Neuronal stem cell (in vitro differentiated cells): ENCODE data around the gene LTB4R.
"Not testable (repeated sequence)": the region's sequence is repeated elsewhere in the genome, so short reads cannot be mapped to it uniquely, and the experiment has no call there.

ENCODE experiments used
- DNase-seq: peaks from one replicate; pipeline ENCODE4 v3.0.0-alpha.2; 2013; ENCODE audit warnings: low spot score
- H2AFZ ChIP-seq: one replicate; pipeline ENCODE4 v1.6.1; 2013; ENCODE audit warnings: mild to moderate bottlenecking, low read length, inconsistent platforms
- H2AK5ac ChIP-seq: 2 replicates; pipeline ENCODE4 v1.6.1; 2013; ENCODE audit warnings: low read depth, mild to moderate bottlenecking, inconsistent platforms, low read length, moderate library complexity, mixed read lengths
- H2BK120ac ChIP-seq: 2 replicates; pipeline ENCODE4 v1.6.1; 2013; ENCODE audit warnings: low read depth, mild to moderate bottlenecking, inconsistent platforms, low read length, moderate library complexity, mixed read lengths
- H2BK12ac ChIP-seq: one replicate; pipeline ENCODE4 v1.6.1; 2013; ENCODE audit warnings: low read length, inconsistent platforms
- H2BK15ac ChIP-seq: 2 replicates; pipeline ENCODE4 v1.6.1; 2013; ENCODE audit warnings: mild to moderate bottlenecking, low read length, inconsistent platforms, mixed read lengths
- H2BK5ac ChIP-seq: one replicate; pipeline ENCODE4 v1.6.1; 2013; ENCODE audit warnings: inconsistent platforms, mild to moderate bottlenecking, low read length, moderate library complexity
- H3K14ac ChIP-seq: one replicate; pipeline ENCODE4 v1.6.1; 2013; ENCODE audit warnings: low read length, inconsistent platforms
- H3K18ac ChIP-seq: 2 replicates; pipeline ENCODE4 v1.6.1; 2013; ENCODE audit warnings: low read length, inconsistent platforms
- H3K23ac ChIP-seq: 2 replicates; pipeline ENCODE4 v1.6.1; 2013; ENCODE audit warnings: low read depth, mild to moderate bottlenecking, mixed read lengths, low read length, inconsistent platforms; ENCODE audit not compliant: poor library complexity
- H3K27ac ChIP-seq: replicated peaks from 3 replicates; pipeline ENCODE4 v1.5.1; 2013; ENCODE audit warnings: low read length, inconsistent platforms
- H3K27me3 ChIP-seq, 3 experiments: 2 replicates each; pipeline ENCODE4 v1.6.1; 2013; ENCODE audit warnings: low read length in 3 of 3, mild to moderate bottlenecking in 2 of 3, inconsistent platforms in 1 of 3, low read depth in 1 of 3, mixed read lengths in 1 of 3, moderate library complexity in 1 of 3; ENCODE audit not compliant: control insufficient read depth in 3 of 3, insufficient read depth in 3 of 3
- H3K36me3 ChIP-seq, 2 donors: replicated peaks in 1 of 2; 2 replicates each; pipeline ENCODE4 v1.6.1; 2013; ENCODE audit warnings: low read length in 2 of 2; ENCODE audit not compliant: control insufficient read depth in 2 of 2, insufficient read depth in 2 of 2
- H3K4ac ChIP-seq: 2 replicates; pipeline ENCODE4 v1.6.1; 2013; ENCODE audit warnings: inconsistent platforms, mild to moderate bottlenecking, low read length, moderate library complexity
- H3K4me1 ChIP-seq, 2 donors: 1 replicate in 1 of 2; 2 replicates in 1 of 2; pipeline ENCODE4 v1.6.1; 2013; ENCODE audit warnings: low read length in 2 of 2, low read depth in 1 of 2; ENCODE audit not compliant: control insufficient read depth in 2 of 2, insufficient read depth in 1 of 2
- H3K4me2 ChIP-seq: one replicate; pipeline ENCODE4 v1.6.1; 2013; ENCODE audit warnings: mild to moderate bottlenecking, low read length, inconsistent platforms; ENCODE audit not compliant: insufficient read depth, poor library complexity, severe bottlenecking
- H3K4me3 ChIP-seq, 2 donors: 2 replicates each; pipeline ENCODE4 v1.5.1; 2013; ENCODE audit warnings: low read length in 2 of 2, mild to moderate bottlenecking in 2 of 2, inconsistent platforms in 1 of 2, moderate library complexity in 1 of 2
- H3K79me1 ChIP-seq: one replicate; pipeline ENCODE4 v1.6.1; 2013; ENCODE audit warnings: low read depth, mild to moderate bottlenecking, inconsistent platforms, low read length, moderate library complexity
- H3K9ac ChIP-seq: one replicate; pipeline ENCODE4 v1.6.1; 2013; ENCODE audit warnings: mild to moderate bottlenecking, low read depth, low read length, inconsistent platforms; ENCODE audit not compliant: poor library complexity
- H3K9me3 ChIP-seq, 2 donors: replicated peaks in 1 of 2; 2 replicates each; pipeline versions ENCODE3 to v1.6.1; 2013; ENCODE audit warnings: low read length in 2 of 2, mild to moderate bottlenecking in 2 of 2, inconsistent platforms in 1 of 2, low read depth in 1 of 2, mixed read lengths in 1 of 2, moderate library complexity in 1 of 2; ENCODE audit not compliant: control insufficient read depth in 2 of 2, insufficient read depth in 1 of 2
- H4K8ac ChIP-seq: one replicate; pipeline ENCODE4 v1.6.1; 2013; ENCODE audit warnings: low read depth, mild to moderate bottlenecking, inconsistent platforms, low read length, moderate library complexity
- H4K91ac ChIP-seq: one replicate; pipeline ENCODE4 v1.6.1; 2013; ENCODE audit warnings: low read length, low read depth, mild to moderate bottlenecking, inconsistent platforms; ENCODE audit not compliant: poor library complexity
- WGBS, 2 donors: extraction: QIAGEN DNeasy Blood & Tissue Kit; methylation state at CpG; one replicate each; pipeline ENCODE4 v1.1.7; 2013; ENCODE audit warnings: missing lambda C conversion rate in 2 of 2, mixed read lengths in 1 of 2; ENCODE audit not compliant: insufficient read length in 2 of 2, insufficient replicate concordance in 1 of 2; ENCODE audit errors: extremely low coverage in 2 of 2; 5-methylcytosine and 5-hydroxymethylcytosine counted together

The LTB4R gene

GRCh38 chr14:24327303-24327702 is 16.0 kb downstream of the LTB4R start:
- Histone ChIP-seq H2BK12ac (no peak overlapping the region), H3K9me3 (peaks cover 0 to 2% of the 10 kb centered on the region in 2 donors), H3K27ac (no peak overlapping the region), H3K4ac (no peak overlapping the region), H3K18ac (peak overlapping the region; percentile 73), H3K4me2 (no peak overlapping the region), H3K9ac (peak overlapping the region; percentile 40), H4K91ac (no peak overlapping the region), H2BK5ac (no peak overlapping the region), H2BK120ac (no peak overlapping the region), H3K14ac (peak overlapping the region; percentile 86), H3K36me3 (no peaks in the 10 kb centered on the region), H3K79me1 (no peaks in the 10 kb centered on the region), H3K27me3 (peaks cover 0 to 67% (median 26%) of the 10 kb centered on the region in 3 experiments), H2AFZ (no peak overlapping the region), H4K8ac (peak overlapping the region; percentile 58), H2BK15ac (peak overlapping the region; percentile 86), H3K4me3 (no peak overlapping the region), H2AK5ac (peak overlapping the region; percentile 92), H3K4me1 (peaks cover under 1 to 4% of the 10 kb centered on the region in 2 donors), H3K23ac (no peak overlapping the region)
- no peak for DNase-seq
- no CpG with 5 or more reads among the region's 2 CpGs for WGBS, 2 donors

GRCh38 chr14:24327914-24328313 is 16.6 kb downstream of the LTB4R start:
- H3K79me1 ChIP-seq, H3K14ac ChIP-seq, H3K4me2 ChIP-seq, H3K9me3 ChIP-seq, H3K4ac ChIP-seq, H2AFZ ChIP-seq, DNase-seq, H4K91ac ChIP-seq, H2BK15ac ChIP-seq, H4K8ac ChIP-seq, H2AK5ac ChIP-seq, H3K18ac ChIP-seq, H3K36me3 ChIP-seq, H3K4me1 ChIP-seq, H2BK5ac ChIP-seq, H2BK12ac ChIP-seq, H3K9ac ChIP-seq, H3K23ac ChIP-seq, H2BK120ac ChIP-seq, H3K27ac ChIP-seq, H3K4me3 ChIP-seq: not testable (repeated sequence)
- H3K27me3 ChIP-seq = peaks cover 0 to 67% (median 32%) of the 10 kb centered on the region in 3 experiments
- whole genome bisulfite sequencing, 2 donors = no CpG with 5 or more reads among the region's 9 CpGs

- H2BK15ac ChIP-seq = peak overlapping the region; percentile 5
- no peak overlapping the region for H2BK5ac ChIP-seq
- H3K27me3 ChIP-seq = peaks cover 7 to 67% (median 44%) of the 10 kb centered on the region in 3 experiments
- no peak overlapping the region for H3K9ac ChIP-seq
- no CpG with 5 or more reads among the region's 12 CpGs for whole genome bisulfite sequencing, 2 donors
- no peak overlapping the region for H3K18ac ChIP-seq
- no peak overlapping the region for H3K23ac ChIP-seq
- no peak overlapping the region for H3K4me2 ChIP-seq
- H2BK12ac ChIP-seq = no peak overlapping the region
- H2AFZ ChIP-seq = peak overlapping the region; percentile 21
- H3K9me3 ChIP-seq = no peaks in the 10 kb centered on the region
- H4K8ac ChIP-seq = no peak overlapping the region
- no peak overlapping the region for H2BK120ac ChIP-seq
- no peak for DNase-seq
- no peak overlapping the region for H3K4ac ChIP-seq
- no peak overlapping the region for H3K14ac ChIP-seq
- peaks cover 2 to 13% of the 10 kb centered on the region in 2 donors for H3K4me1 ChIP-seq
- no peak overlapping the region for H3K27ac ChIP-seq
- H3K36me3 ChIP-seq = no peaks in the 10 kb centered on the region
- peak overlapping the region in 1 of 2 donors; percentile 35 for H3K4me3 ChIP-seq
- H2AK5ac ChIP-seq = no peak overlapping the region
- H4K91ac ChIP-seq = no peak overlapping the region
- no peaks in the 10 kb centered on the region for H3K79me1 ChIP-seq
These were observed 17.9 kb downstream of the LTB4R start for GRCh38 chr14:24329073-24329663.

- peak overlapping the region; percentile 81 for H3K23ac ChIP-seq
- peak overlapping the region; percentile 35 for H2BK15ac ChIP-seq
- no peaks in the 10 kb centered on the region for H3K36me3 ChIP-seq
- H3K4me2 ChIP-seq = no peak overlapping the region
- H3K4ac ChIP-seq = no peak overlapping the region
- H4K8ac ChIP-seq = peak overlapping the region; percentile 19
- H2BK120ac ChIP-seq = no peak overlapping the region
- H2BK5ac ChIP-seq = no peak overlapping the region
- H3K79me1 ChIP-seq = no peaks in the 10 kb centered on the region
- H3K4me1 ChIP-seq = peaks cover 2 to 15% of the 10 kb centered on the region in 2 donors
- peaks cover 12 to 72% (median 50%) of the 10 kb centered on the region in 3 experiments for H3K27me3 ChIP-seq
- H3K9me3 ChIP-seq = no peaks in the 10 kb centered on the region
- no peak overlapping the region for H3K14ac ChIP-seq
- peak overlapping the region; percentile 2 for H3K9ac ChIP-seq
- H3K4me3 ChIP-seq = peak overlapping the region in 1 of 2 donors; percentile 5
- no peak overlapping the region for H4K91ac ChIP-seq
- no peak for DNase-seq
- H2AK5ac ChIP-seq = peak overlapping the region; percentile 23
- no peak overlapping the region for H2BK12ac ChIP-seq
- no peak overlapping the region for H3K18ac ChIP-seq
- no peak overlapping the region for H2AFZ ChIP-seq
- WGBS, 2 donors = no CpG with 5 or more reads among the region's 9 CpGs
- no peak overlapping the region for H3K27ac ChIP-seq
These were observed 18.4 kb downstream of the LTB4R start for GRCh38 chr14:24329736-24330135.
